IgD-negative memory B cell (primary cell): ENCODE data around the gene FNDC1. TPM values are rescaled to one million over a fixed set of nuclear protein-coding genes. Genes with fewer than 3 reads are reported as not detected.
A peak's percentile ranks its signal among the peaks of the same experiment; 100 is the strongest.

Source experiments
- H3K27ac Mint-ChIP-seq, 3 donors: one replicate each; pipeline ENCODE4 v1.8.0; 2020 to 2022; ENCODE audit warnings: mild to moderate bottlenecking in 3 of 3, mixed read lengths in 3 of 3, moderate library complexity in 1 of 3
- H3K27me3 Mint-ChIP-seq: one replicate; pipeline ENCODE4 v1.8.0; 2021; ENCODE audit warnings: mixed read lengths
- H3K36me3 Mint-ChIP-seq: one replicate; pipeline ENCODE4 v1.8.0; 2020; ENCODE audit warnings: mild to moderate bottlenecking, mixed read lengths
- H3K4me1 Mint-ChIP-seq, 3 donors: one replicate each; pipeline ENCODE4 v1.8.0; 2020 to 2022; ENCODE audit warnings: mixed read lengths in 3 of 3, mild to moderate bottlenecking in 1 of 3
- H3K4me3 Mint-ChIP-seq, 4 donors: one replicate each; pipeline ENCODE4 v1.8.0; 2020 to 2022; ENCODE audit warnings: mild to moderate bottlenecking in 4 of 4, mixed read lengths in 4 of 4, moderate library complexity in 3 of 4
- H3K9me3 Mint-ChIP-seq, 3 donors: one replicate each; pipeline ENCODE4 v1.8.0; 2020 to 2021; ENCODE audit warnings: mixed read lengths in 3 of 3, mild to moderate bottlenecking in 1 of 3
- polyA plus RNA-seq: library from polyadenylated mRNA; unstranded; fragments of 300-500 nt; fragmentation: Illumina TruSeq; gene quantifications from one replicate; pipeline ENCODE4 v1.2.3, GENCODE V29; 2021

Gene FNDC1
- polyA plus RNA-seq, 1 donor from 2014 or later: not detected

- Mint-ChIP-seq H3K9me3 (peaks cover 0 to 3% (median 0%) of the 10 kb centered on the region in 3 donors), H3K4me3 (no peak overlapping the region), H3K27ac (no peak overlapping the region), H3K27me3 (peaks cover 4% of the 10 kb centered on the region), H3K36me3 (no peaks in the 10 kb centered on the region), H3K4me1 (peaks cover 0 to 3% (median 0%) of the 10 kb centered on the region in 3 donors)
Measured at GRCh38 chr6:159203304-159204005, 34.3 kb downstream of the FNDC1 start.

DNA sequence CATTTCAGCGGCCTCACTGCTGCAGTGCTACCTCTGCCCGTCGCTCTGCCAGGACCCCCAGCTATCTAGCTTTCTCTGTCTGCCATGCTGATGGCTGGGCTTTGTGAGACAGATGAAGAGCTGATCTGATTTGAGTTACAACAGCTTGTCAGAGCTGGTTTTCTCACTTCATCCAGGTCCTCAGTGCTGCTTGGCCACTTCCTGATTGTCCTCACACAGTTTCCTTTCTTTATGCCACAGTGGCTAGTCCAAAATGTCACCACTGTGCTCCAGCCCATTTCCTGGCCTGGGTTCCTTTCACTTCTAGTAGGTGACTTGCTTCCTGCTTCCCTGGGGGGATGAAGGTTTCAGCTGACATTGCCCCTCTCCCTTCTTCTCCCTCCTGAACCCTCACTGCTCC lies 35.4 kb downstream of the FNDC1 start:
- no peak overlapping the region for H3K27ac Mint-ChIP-seq
- peaks cover 0 to 3% (median 0%) of the 10 kb centered on the region in 3 donors for H3K9me3 Mint-ChIP-seq
- H3K4me3 Mint-ChIP-seq: no peak overlapping the region
- H3K27me3 Mint-ChIP-seq: peaks cover 4% of the 10 kb centered on the region
- peaks cover 0 to 3% (median 0%) of the 10 kb centered on the region in 3 donors for H3K4me1 Mint-ChIP-seq
- H3K36me3 Mint-ChIP-seq: no peaks in the 10 kb centered on the region

DNA sequence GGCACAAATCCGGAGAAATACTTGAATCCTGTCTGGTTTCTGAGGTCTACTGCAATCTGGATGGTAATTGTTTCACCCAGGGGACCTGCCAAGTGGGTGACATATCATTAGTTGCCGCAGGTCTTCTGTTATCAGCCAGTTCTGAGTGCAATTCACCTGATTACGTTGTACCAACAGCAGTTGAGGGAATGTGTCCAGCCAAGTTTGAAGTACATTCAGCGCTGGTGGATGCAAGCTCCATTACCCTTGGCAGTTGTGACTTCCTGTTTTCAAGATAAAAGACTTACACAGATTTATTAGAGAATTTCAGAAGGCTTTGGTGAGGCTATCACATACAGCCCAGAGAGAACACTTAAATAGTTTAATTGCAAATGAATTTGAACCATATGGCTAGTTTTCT lies 42.8 kb downstream of the FNDC1 start:
- Mint-ChIP-seq H3K27ac (no peak overlapping the region), H3K27me3 (no peaks in the 10 kb centered on the region), H3K4me3 (no peak overlapping the region), H3K4me1 (peaks cover 0 to 16% (median 8%) of the 10 kb centered on the region in 3 donors), H3K9me3 (peaks cover 0 to 2% (median 0%) of the 10 kb centered on the region in 3 donors), H3K36me3 (peaks cover 2% of the 10 kb centered on the region)

- H3K27me3 Mint-ChIP-seq: peaks cover 1% of the 10 kb centered on the region
- no peak overlapping the region for H3K4me3 Mint-ChIP-seq
- peaks cover 2% of the 10 kb centered on the region for H3K36me3 Mint-ChIP-seq
- peaks cover 3 to 20% (median 12%) of the 10 kb centered on the region in 3 donors for H3K4me1 Mint-ChIP-seq
- H3K27ac Mint-ChIP-seq: no peak overlapping the region
- H3K9me3 Mint-ChIP-seq: peaks cover 0 to 2% (median 0%) of the 10 kb centered on the region in 3 donors
Measured at GRCh38 chr6:159212525-159213280, 43.5 kb downstream of the FNDC1 start.

- peaks cover 2% of the 10 kb centered on the region for H3K36me3 Mint-ChIP-seq
- peaks cover 3 to 25% (median 16%) of the 10 kb centered on the region in 3 donors for H3K4me1 Mint-ChIP-seq
- H3K27ac Mint-ChIP-seq: no peak overlapping the region
- peaks cover 6% of the 10 kb centered on the region for H3K27me3 Mint-ChIP-seq
- H3K9me3 Mint-ChIP-seq: peaks cover 0 to 2% (median 0%) of the 10 kb centered on the region in 3 donors
- H3K4me3 Mint-ChIP-seq: no peak overlapping the region
Measured at GRCh38 chr6:159213405-159213804, 44.2 kb downstream of the FNDC1 start.

- peaks cover 0 to 2% (median 0%) of the 10 kb centered on the region in 3 donors for H3K9me3 Mint-ChIP-seq
- H3K4me3 Mint-ChIP-seq: no peak overlapping the region
- peaks cover 3 to 25% (median 16%) of the 10 kb centered on the region in 3 donors for H3K4me1 Mint-ChIP-seq
- H3K36me3 Mint-ChIP-seq: peaks cover 5% of the 10 kb centered on the region
- H3K27me3 Mint-ChIP-seq: peaks cover 13% of the 10 kb centered on the region
- H3K27ac Mint-ChIP-seq: no peak overlapping the region
Measured at GRCh38 chr6:159214281-159214680, 45.1 kb downstream of the FNDC1 start.

DNA sequence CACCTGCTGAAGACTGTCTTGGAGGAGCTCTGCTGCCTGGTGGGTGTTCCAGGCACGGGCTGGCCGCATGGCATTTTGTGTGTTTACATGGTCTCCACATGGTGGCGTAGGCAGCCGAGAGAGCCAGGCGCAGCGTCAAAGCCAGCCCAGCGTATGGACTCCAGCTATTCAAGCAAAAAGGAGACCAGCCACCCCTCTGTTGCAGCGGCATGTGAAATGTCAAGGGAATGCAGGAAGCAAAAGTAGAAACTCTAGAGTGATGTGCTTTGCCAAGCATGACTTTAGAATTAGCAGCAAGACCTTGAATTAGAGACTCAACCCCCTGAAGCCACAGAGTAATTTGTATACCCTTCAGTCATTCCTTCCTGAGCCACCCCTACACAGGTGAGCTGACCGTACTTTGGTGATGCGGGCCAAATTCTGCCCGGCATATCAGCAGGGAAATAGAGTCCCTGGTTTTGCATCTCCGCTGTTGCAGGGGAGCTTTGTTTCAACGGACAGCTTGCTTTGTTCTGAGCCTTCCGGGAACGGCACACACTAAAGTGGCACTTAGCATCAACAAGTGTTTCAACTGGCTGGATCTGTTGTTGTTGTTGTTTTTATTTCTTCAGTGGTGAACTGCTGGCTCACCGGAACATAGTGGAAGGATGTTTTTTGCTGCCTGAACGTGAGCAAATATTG lies 48.5 kb downstream of the FNDC1 start:
- Mint-ChIP-seq H3K9me3 (no peaks in the 10 kb centered on the region), H3K27ac (no peak overlapping the region), H3K27me3 (peaks cover 28% of the 10 kb centered on the region), H3K36me3 (peaks cover 5% of the 10 kb centered on the region), H3K4me1 (peaks cover 13 to 32% (median 19%) of the 10 kb centered on the region in 3 donors), H3K4me3 (peak overlapping the region in 2 of 4 donors; percentile 67 to 79)

- Mint-ChIP-seq H3K27ac (no peak overlapping the region), H3K27me3 (peaks cover 39% of the 10 kb centered on the region), H3K36me3 (peaks cover 5% of the 10 kb centered on the region), H3K4me1 (peaks cover 13 to 30% (median 20%) of the 10 kb centered on the region in 3 donors), H3K4me3 (no peak overlapping the region), H3K9me3 (no peaks in the 10 kb centered on the region)
Measured at GRCh38 chr6:159220093-159220492, 50.9 kb downstream of the FNDC1 start.

DNA sequence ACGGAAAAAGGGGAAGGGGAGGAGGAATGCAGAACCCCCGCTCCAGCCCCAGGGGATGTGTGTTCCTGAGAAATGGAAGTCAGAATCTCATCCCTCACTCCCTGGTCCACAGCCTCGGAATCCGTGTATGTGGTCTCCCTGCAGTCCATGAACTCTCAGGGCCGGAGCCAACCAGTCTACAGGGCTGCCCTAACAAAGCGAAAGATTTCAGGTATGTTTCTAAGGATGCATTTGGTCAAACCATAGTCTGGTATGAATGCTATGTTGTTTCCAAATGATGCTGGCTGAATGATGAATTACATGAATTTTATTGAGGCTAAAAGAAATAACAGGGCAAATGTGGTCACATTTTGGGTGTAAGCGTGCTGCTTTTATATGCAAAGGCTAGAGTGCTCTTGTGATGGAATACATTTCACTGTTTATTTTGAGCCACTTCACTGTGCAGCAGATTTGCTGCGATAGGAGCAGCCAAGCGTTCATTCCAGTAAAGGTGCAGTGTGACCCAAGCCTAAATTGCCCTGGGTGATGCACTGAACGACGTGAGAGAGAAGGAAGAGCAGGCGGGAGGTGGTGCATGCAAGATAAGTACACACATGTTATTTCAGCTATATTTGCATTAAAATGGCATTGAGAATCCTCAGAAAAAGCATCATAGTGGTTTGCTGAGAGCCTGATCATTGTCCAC lies 52.4 kb downstream of the FNDC1 start:
- H3K4me3 Mint-ChIP-seq: no peak overlapping the region
- peaks cover 3% of the 10 kb centered on the region for H3K36me3 Mint-ChIP-seq
- no peaks in the 10 kb centered on the region for H3K9me3 Mint-ChIP-seq
- H3K27me3 Mint-ChIP-seq: peaks cover 40% of the 10 kb centered on the region
- no peak overlapping the region for H3K27ac Mint-ChIP-seq
- H3K4me1 Mint-ChIP-seq: peaks cover 13 to 25% (median 20%) of the 10 kb centered on the region in 3 donors

DNA sequence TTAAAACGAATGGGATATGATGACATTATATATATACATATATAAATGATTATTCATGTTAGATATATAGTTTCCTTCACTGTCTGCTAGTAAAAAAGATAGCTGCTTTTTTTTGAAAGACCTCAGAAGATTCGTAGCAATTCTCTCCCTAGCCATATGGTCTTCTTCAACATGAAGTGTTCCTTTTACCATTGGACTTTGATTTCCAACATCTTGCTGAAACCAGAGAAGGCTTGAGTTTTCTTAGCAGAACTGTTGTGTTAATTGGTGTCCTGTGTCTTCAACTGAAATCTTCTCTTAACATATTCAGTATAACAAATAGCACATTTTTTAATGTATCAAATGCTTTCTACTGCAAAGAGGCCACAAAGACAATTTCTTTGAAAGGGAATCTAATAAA lies 55.3 kb downstream of the FNDC1 start:
- Mint-ChIP-seq H3K36me3 (peaks cover under 1% of the 10 kb centered on the region), H3K9me3 (no peaks in the 10 kb centered on the region), H3K4me3 (no peak overlapping the region), H3K27me3 (peaks cover 33% of the 10 kb centered on the region), H3K27ac (no peak overlapping the region), H3K4me1 (peaks cover 9 to 16% (median 10%) of the 10 kb centered on the region in 3 donors)

- no peak overlapping the region for H3K27ac Mint-ChIP-seq
- peaks cover 0 to 4% (median 0%) of the 10 kb centered on the region in 3 donors for H3K4me1 Mint-ChIP-seq
- no peak overlapping the region for H3K4me3 Mint-ChIP-seq
- H3K36me3 Mint-ChIP-seq: peaks cover 2% of the 10 kb centered on the region
- H3K27me3 Mint-ChIP-seq: peaks cover 26% of the 10 kb centered on the region
- H3K9me3 Mint-ChIP-seq: no peaks in the 10 kb centered on the region
Measured at GRCh38 chr6:159229651-159230051, 60.5 kb downstream of the FNDC1 start.

GRCh38 chr6:159232106-159232645 lies 63.0 kb downstream of the FNDC1 start:
- H3K9me3 Mint-ChIP-seq: no peaks in the 10 kb centered on the region
- H3K36me3 Mint-ChIP-seq: peaks cover 2% of the 10 kb centered on the region
- H3K4me3 Mint-ChIP-seq: no peak overlapping the region
- H3K4me1 Mint-ChIP-seq: peaks cover 0 to 6% (median 0%) of the 10 kb centered on the region in 3 donors
- no peak overlapping the region for H3K27ac Mint-ChIP-seq
- peaks cover 35% of the 10 kb centered on the region for H3K27me3 Mint-ChIP-seq

- H3K4me3 Mint-ChIP-seq: no peak overlapping the region
- H3K27ac Mint-ChIP-seq: no peak overlapping the region
- peaks cover 34% of the 10 kb centered on the region for H3K27me3 Mint-ChIP-seq
- H3K9me3 Mint-ChIP-seq: no peaks in the 10 kb centered on the region
- H3K36me3 Mint-ChIP-seq: peaks cover 2% of the 10 kb centered on the region
- peaks cover 0 to 6% (median 0%) of the 10 kb centered on the region in 3 donors for H3K4me1 Mint-ChIP-seq
Measured at GRCh38 chr6:159232751-159233150, 63.6 kb downstream of the FNDC1 start.

- no peak overlapping the region for H3K27ac Mint-ChIP-seq
- no peaks in the 10 kb centered on the region for H3K9me3 Mint-ChIP-seq
- H3K36me3 Mint-ChIP-seq: peaks cover 2% of the 10 kb centered on the region
- peaks cover 0 to 6% (median 0%) of the 10 kb centered on the region in 3 donors for H3K4me1 Mint-ChIP-seq
- peaks cover 37% of the 10 kb centered on the region for H3K27me3 Mint-ChIP-seq
- peak overlapping the region in 1 of 4 donors; percentile 45 for H3K4me3 Mint-ChIP-seq
Measured at GRCh38 chr6:159233365-159234101, 64.3 kb downstream of the FNDC1 start.
